D341Med (cell line): ENCODE results near the gene MATK.
A peak's percentile ranks its signal among the peaks of the same experiment; 100 is the strongest.
"Not testable (repeated sequence)": the region's sequence is repeated elsewhere in the genome, so short reads cannot be mapped to it uniquely, and the experiment has no call there.

ENCODE experiments used
- DNase-seq: peaks from one replicate; pipeline ENCODE4 v3.0.0; 2012; ENCODE audit warnings: low spot score

Gene MATK

DNA sequence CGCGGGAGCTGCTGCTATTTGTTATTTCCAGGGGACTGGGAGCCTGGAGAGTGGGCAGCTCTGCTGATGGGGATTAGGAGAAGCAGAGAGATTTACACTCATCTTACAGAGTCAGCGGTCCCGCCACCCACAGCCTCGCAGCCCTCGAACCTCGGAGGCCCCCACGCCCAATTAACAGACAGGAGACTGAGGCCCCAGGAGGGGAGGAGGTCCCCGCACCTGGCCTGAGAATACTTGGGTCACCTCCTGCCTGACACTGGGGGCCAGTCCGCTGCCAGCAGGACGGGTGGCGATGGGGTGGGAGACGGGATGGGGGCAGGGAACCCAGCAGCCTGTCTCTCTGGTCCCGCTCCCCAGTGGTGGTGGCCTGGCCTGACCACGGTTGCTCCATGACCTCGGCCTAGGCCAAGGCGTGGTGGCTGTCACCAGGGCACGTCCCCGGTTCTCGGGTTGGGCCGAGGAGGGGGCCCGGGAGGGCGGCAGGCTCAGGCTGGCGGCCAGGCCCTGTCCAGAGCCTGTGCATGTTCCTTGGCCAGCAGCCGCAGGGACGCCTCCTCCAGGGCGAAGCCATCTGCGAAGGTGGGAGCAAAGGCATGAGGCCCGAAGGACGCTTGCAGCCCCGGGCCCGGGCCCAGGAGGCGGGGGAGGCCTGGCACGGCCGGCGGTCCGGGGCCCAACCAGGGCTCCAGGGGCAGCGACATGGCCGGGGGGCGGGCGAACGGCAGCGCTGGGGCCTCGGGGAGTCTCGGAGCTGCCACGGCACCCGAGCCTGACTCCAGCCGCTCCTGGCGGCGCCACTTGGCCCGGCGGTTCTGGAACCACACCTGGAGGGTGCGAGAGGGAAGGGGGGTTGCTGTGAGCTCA is 15.8 kb downstream of the MATK start:
- DNase-seq = peak; percentile 50

- no peak for DNase-seq
Observed at GRCh38 chr19:3769494-3769893, 16.7 kb downstream of the MATK start.

GRCh38 chr19:3768748-3769099 is 17.5 kb downstream of the MATK start:
- DNase-seq = no peak

- peak; percentile 84 for DNase-seq
Observed at GRCh38 chr19:3768015-3768747, 18.0 kb downstream of the MATK start.

DNA sequence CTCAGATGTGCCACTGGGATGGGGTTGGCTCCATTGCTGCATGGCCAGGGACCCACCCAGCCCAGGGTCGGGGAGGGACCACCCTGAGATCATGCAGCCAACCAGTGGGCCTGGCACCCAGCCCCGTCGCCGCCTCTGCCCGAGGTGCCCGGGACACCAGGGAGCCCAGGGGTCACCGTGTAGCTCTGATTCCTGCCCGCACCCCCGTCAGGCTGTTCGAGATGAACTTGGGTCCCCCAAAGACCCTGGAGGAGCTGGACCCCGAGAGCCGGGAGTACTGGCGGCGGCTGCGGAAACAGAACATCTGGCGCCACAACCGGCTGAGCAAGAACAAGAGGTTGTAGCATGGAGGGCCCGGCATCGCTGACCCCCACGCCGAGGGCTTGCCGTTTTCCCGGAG is 19.1 kb downstream of the MATK start:
- no peak for DNase-seq

DNA sequence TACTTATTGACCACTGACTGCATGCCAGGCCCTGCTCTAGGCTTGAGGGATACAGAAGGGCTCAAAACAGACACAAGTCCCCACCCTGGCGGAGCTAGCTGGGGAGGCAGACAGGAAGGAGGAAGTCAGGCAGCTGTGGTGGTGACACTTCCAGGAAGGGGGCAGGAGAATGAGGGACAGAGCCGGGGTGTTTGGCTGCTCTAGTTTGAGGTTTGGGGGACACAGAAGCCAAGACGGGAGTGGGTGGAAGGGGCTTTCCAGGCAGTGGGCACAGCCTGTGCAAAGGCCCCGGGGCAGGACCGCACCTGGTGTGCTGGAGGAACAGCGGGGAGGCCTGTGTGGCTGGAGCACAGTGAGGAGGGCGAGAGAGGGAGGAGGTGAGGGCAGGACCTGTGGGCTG is 19.7 kb downstream of the MATK start:
- no peak for DNase-seq

DNA sequence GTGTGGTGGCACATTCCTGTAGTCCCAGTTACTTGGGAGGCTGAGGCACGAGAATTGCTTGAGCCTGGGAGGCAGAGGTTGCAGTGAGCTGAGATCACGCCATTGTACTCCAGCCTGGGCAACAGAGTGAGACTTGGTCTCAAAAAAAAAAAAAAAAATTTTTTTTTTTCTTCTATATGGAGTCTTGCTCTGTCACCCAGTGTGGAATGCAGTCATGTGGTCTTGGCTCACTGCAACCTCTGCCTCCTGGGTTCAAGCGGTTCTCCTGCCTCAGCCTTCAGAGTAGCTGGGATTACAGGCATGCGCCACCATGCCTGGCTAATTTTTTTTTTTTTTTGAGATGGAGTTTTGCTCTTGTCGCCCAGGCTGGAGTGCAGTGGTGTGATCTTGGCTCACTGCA is 20.4 kb downstream of the MATK start:
- DNase-seq = not testable (repeated sequence)

DNA sequence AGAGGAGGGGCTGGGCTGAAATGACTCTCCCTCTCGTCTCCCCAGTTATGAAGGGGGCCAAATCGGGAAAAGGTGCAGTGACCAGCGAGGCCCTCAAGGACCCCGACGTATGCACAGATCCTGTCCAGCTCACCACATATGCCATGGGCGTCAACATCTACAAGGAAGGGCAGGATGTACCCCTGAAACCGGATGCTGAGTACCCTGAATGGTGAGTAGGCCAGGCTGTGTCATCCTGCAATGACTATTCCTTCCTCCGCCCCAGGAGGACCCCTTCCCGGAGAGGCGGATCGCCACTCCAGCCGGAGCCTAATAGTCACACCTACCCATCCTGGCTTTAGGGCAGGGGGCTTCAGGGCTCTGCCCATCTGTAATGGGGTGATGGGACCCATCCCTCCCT is 21.1 kb downstream of the MATK start:
- no peak for DNase-seq

- DNase-seq = peak; percentile 99
Observed at GRCh38 chr19:3762501-3763459, 23.4 kb downstream of the MATK start, which contains the start of gene MRPL54. Gene MRPL54 (plus strand): TSS chr19:3762682. CDS start chr19:3762701, 19 bp downstream.

- no peak for DNase-seq
Observed at GRCh38 chr19:3762130-3762473, 24.1 kb downstream of the MATK start.

DNA sequence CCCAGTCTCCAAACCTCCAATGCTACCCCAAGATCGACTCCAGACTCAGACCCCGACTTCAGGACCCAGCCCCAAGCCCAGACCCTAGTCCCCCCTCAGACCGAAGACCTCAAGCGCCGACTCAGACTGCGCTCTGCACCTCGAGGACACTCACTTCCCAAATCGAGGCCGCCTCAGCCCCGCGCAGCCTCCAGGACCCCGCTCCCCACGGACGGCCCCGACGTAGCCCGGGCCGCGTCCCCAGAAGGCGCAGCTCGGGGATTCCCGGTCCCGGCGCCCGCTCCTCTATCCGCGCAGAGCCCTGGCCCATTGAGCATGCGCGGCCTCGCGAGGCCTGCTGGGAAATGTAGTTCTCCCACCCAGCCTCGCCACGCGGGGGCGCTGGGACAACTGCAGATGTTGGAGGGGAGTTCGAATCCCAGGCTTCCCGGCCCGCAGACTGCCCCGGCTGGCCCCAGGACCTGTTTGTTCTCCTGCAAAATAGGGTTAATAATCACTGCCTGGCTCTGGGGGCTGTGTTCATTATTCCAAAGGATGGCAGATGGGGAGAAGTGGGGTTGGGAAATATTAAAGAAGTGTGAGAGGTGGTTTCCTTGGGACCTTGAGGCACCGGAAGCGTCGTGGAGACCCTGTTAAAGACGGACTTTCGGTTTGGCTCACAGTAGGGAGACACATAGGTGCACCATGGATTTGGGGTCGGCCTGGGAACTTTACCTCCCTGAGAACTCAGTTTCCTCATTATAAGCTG is 24.6 kb downstream of the MATK start, which contains the start of gene APBA3:
Gene APBA3 (minus strand): TSS at position 311 of the 748 bp plus-strand sequence. CDS start 1,428 bp downstream, outside the sequence.
- peak; percentile 97 for DNase-seq

DNA sequence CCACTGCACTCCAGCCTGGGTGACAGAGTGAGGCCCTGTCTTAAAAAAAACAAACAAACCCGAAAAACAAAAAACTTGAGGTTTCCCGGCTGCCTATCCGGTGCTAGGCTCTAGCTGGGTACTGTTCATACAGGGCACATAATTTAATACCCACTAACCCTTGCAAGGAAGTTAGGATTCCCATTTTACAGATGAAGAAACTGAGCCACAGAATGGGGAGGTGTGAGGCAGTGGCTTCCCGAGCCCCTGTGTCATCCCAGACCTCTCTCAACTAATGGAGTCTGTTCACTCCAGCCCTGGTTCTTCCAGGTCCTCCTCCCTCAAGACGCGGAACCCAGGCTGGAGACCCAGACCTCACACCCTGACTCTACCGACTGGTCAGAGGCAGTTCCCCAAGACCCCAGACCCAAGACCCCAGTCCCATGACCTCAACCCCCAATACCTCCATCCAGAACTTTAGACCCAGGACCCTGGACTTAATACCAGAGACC is 25.3 kb downstream of the MATK start:
- no peak for DNase-seq

GRCh38 chr19:3759482-3760254 is 26.5 kb downstream of the MATK start:
- no peak for DNase-seq

DNA sequence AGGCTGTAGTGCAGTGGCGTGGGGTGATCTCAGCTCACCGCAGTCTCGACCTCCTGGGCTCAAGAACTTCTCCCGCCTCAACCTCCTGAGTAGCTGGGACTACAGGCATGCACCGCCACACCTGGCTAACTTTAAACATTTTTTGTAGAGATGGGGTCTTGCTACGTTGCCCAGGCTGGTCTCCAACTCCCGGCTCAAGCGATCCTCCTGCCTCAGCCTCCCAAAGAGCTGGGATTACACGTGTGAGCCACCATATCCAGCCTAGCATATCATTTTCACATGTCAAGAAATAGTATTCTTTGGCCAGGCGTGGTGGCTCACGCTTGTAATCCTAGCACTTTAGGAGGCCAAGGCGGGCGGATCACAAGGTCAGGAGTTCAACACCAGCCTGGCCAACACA is 27.9 kb downstream of the MATK start:
- DNase-seq = not testable (repeated sequence)

GRCh38 chr19:3757705-3758104 is 28.5 kb downstream of the MATK start:
- not testable (repeated sequence) for DNase-seq

DNA sequence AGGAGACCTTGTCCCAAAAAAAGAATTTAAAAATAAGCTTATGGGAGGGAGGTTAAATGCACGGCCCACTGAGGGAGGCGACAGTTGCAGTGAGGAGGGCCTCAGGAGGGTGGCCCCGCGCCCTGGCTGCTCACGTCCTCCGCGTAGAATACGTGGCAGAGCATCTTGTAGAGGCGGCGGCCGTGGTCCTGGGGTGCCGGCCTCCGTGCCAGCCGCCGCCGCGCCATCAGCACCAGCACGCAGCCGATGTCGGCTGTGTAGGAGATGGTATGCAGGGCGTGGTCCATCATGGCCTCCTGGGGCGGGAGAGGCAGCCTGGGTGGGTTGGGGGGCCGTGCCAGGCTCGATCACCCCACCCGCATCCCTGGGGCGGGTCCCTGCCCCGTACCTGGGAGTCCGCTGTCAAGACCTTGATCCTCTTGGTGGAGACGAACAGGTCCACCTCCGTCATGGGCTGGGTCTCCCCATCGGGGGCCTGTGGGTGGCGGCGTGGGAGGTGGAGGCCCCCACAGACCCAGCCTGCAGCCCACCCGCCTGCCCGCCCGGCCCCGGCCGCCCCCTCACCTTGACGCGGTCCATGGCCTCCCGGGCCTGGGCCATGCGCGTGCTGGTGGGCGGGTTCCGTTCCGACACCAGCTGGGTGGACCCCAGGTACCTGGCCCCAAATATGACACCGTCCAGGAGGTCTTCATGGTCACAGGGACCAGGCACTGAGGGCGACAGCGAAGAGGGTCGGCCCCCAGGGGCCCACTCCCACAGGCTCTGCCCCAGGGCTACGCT is 32.4 kb downstream of the MATK start:
- no peak for DNase-seq

GRCh38 chr19:3752492-3752891 is 33.7 kb downstream of the MATK start:
- no peak for DNase-seq

DNA sequence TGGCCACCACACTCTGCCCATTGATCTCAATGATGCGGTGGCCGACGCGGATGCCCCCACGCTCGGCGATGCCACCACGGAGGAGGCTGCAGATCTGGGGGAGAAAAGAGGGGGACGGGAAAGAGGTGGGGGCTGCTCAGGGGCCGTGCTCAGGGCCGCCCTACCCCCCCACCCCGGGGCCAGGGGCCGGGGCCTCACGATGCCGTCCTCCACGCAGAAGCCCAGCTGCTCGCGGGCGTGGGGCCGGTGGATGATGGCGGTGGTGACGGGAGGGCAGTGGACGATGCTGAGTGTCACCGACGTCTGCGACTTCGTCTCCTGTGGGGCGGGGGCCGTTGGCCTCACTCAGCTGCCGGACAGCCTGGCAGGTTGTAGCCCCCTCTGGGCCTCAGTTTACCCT is 34.9 kb downstream of the MATK start:
- DNase-seq = no peak

GRCh38 chr19:3750211-3750610 is 36.0 kb downstream of the MATK start:
- DNase-seq = no peak

- no peak for DNase-seq
Observed at GRCh38 chr19:3748965-3749364, 37.2 kb downstream of the MATK start.
